Measurements from ENCODE around the gene KRT78.

DNA sequence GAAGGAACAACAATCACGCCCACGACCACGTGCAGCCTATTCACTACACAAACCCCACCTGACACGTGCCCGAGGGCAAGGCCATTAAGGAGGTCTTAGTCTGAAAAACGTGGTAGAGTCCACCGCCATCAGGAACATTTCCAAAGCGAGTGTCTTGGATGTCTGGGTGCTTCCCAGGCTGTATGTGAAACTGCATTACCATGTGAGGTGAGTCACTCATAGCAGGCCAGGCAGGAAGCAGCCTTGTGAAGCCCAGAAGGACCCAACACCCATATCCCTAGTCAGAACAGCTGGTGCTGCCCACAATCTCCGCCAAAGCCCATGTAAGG lies 11.4 kb downstream of the KRT78 start:
- TF ChIP-seq EZH2 (IDR thresholded peaks at IDR 0.05) (no peak), POLR2AphosphoS5 (IDR thresholded peaks at IDR 0.05; ENCODE audit: borderline replicate concordance, low read depth, low read length) (no peak), FOXP2 (optimal IDR thresholded peaks at IDR 0.05; ENCODE audit: control extremely low read depth, extremely low read length, insufficient read depth) (no peak)
